ENCODE measurements around the gene GALNT2.

DNA sequence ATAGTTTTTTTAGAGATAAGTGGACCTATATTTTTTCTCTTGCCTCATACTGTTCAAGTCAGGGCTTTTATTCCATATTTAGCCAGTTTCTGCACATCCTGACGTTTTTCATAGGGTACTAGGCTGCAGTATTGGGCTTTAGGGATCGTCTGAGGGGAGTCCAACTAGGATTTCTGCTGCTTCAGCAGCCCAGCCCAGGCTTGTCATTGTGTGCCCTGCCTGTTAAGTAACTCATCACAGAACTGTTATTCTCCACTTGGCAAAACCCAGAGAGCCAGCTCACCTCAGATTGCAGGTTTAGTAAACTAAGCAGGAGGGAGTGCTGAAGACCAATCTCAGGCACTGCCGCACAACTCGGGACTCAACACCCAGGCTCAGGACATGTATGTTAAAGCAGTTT, 2.8 kb downstream of the GALNT2 start:
- TF ChIP-seq SPI1 (IDR thresholded peaks at IDR 0.05; ENCODE audit: borderline replicate concordance, low read depth), result no peak
- TF ChIP-seq, protein P1, sequence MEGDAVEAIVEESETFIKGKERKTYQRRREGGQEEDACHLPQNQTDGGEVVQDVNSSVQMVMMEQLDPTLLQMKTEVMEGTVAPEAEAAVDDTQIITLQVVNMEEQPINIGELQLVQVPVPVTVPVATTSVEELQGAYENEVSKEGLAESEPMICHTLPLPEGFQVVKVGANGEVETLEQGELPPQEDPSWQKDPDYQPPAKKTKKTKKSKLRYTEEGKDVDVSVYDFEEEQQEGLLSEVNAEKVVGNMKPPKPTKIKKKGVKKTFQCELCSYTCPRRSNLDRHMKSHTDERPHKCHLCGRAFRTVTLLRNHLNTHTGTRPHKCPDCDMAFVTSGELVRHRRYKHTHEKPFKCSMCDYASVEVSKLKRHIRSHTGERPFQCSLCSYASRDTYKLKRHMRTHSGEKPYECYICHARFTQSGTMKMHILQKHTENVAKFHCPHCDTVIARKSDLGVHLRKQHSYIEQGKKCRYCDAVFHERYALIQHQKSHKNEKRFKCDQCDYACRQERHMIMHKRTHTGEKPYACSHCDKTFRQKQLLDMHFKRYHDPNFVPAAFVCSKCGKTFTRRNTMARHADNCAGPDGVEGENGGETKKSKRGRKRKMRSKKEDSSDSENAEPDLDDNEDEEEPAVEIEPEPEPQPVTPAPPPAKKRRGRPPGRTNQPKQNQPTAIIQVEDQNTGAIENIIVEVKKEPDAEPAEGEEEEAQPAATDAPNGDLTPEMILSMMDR (IDR thresholded peaks at IDR 0.05; ENCODE audit: insufficient read depth, low read length), result no peak
- no peak for TF ChIP-seq GABPA (IDR thresholded peaks at IDR 0.05; ENCODE audit: low read depth)
